Dermis blood vessel endothelial cell (primary cell): ENCODE results near the gene TRIO. TPM values are rescaled to one million over a fixed set of nuclear protein-coding genes. Genes with fewer than 3 reads are reported as not detected.

Experiments used
- DNase-seq: peaks from one replicate; pipeline ENCODE4 v3.0.0; 2010
- total RNA-seq: library from RNA; depleted of rRNA; stranded (reverse); fragments of >200 nt; gene quantifications from 2 replicates; pipeline ENCODE4 v1.2.3, GENCODE V29; 2014

The TRIO gene
- total RNA-seq, 1 donor from 2014 or later: 190 TPM

GRCh38 chr5:14270209-14270702 is 127.1 kb downstream of the TRIO start:
- peak; percentile 84 for DNase-seq

- no peak for DNase-seq
Observed at GRCh38 chr5:14272548-14273205, 129.5 kb downstream of the TRIO start.

- no peak for DNase-seq
Observed at GRCh38 chr5:14273207-14273767, 130.1 kb downstream of the TRIO start.

- DNase-seq: no peak
Observed at GRCh38 chr5:14276380-14276779, 133.2 kb downstream of the TRIO start.

GRCh38 chr5:14277385-14278320 is 134.5 kb downstream of the TRIO start:
- peak; percentile 28 for DNase-seq

- DNase-seq: no peak
Observed at GRCh38 chr5:14280294-14280854, 137.2 kb downstream of the TRIO start.

GRCh38 chr5:14281746-14282181 is 138.6 kb downstream of the TRIO start:
- DNase-seq: no peak

GRCh38 chr5:14283139-14283538 is 140.0 kb downstream of the TRIO start:
- DNase-seq: no peak

- DNase-seq: no peak
Observed at GRCh38 chr5:14284392-14285148, 141.4 kb downstream of the TRIO start.

- DNase-seq: no peak
Observed at GRCh38 chr5:14286007-14286406, 142.9 kb downstream of the TRIO start.

- DNase-seq: no peak
Observed at GRCh38 chr5:14286574-14287421, 143.7 kb downstream of the TRIO start.

- no peak for DNase-seq
Observed at GRCh38 chr5:14292766-14293658, 149.9 kb downstream of the TRIO start.

GRCh38 chr5:14295610-14296009 is 152.5 kb downstream of the TRIO start:
- no peak for DNase-seq

GRCh38 chr5:14296533-14297331 is 153.6 kb downstream of the TRIO start:
- no peak for DNase-seq

- DNase-seq: no peak
Observed at GRCh38 chr5:14297697-14298096, 154.6 kb downstream of the TRIO start.

GRCh38 chr5:14298126-14298847 is 155.1 kb downstream of the TRIO start:
- peak; percentile 36 for DNase-seq

GRCh38 chr5:14299666-14300065 is 156.5 kb downstream of the TRIO start:
- no peak for DNase-seq

- DNase-seq: no peak
Observed at GRCh38 chr5:14301186-14301585, 158.0 kb downstream of the TRIO start.

- no peak for DNase-seq
Observed at GRCh38 chr5:14302330-14302729, 159.2 kb downstream of the TRIO start.
